GM19023 (cell line): ENCODE results near the gene BCAR3.

Experiments used
- ATAC-seq: cut with Tn5 transposase; IDR thresholded peaks from one replicate; pipeline ENCODE4 v1.9.1; 2021; ENCODE audit warnings: mild to moderate bottlenecking, moderate library complexity; ENCODE audit not compliant: unreplicated experiment

The BCAR3 gene

GRCh38 chr1:93600663-93601062 lies 81.0 kb downstream of the BCAR3 start:
- no peak for ATAC-seq

- no peak for ATAC-seq
These were observed 82.2 kb downstream of the BCAR3 start for GRCh38 chr1:93599479-93599878.

GRCh38 chr1:93598861-93599439 lies 82.7 kb downstream of the BCAR3 start:
- no peak for ATAC-seq

GRCh38 chr1:93598396-93598795 lies 83.2 kb downstream of the BCAR3 start:
- no peak for ATAC-seq

- no peak for ATAC-seq
These were observed 83.9 kb downstream of the BCAR3 start for GRCh38 chr1:93597709-93598108.

GRCh38 chr1:93596329-93597089 lies 85.1 kb downstream of the BCAR3 start:
- ATAC-seq: no peak

GRCh38 chr1:93595743-93596142 lies 85.9 kb downstream of the BCAR3 start:
- ATAC-seq: no peak

GRCh38 chr1:93595266-93595665 lies 86.4 kb downstream of the BCAR3 start:
- no peak for ATAC-seq

GRCh38 chr1:93594603-93594880 lies 87.1 kb downstream of the BCAR3 start:
- no peak for ATAC-seq

GRCh38 chr1:93593854-93594602 lies 87.6 kb downstream of the BCAR3 start:
- no peak for ATAC-seq

- no peak for ATAC-seq
These were observed 89.1 kb downstream of the BCAR3 start for GRCh38 chr1:93592551-93592949.

GRCh38 chr1:93591676-93592550 lies 89.7 kb downstream of the BCAR3 start:
- peak; percentile 76 for ATAC-seq

GRCh38 chr1:93591291-93591675 lies 90.4 kb downstream of the BCAR3 start:
- peak; percentile 12 for ATAC-seq

GRCh38 chr1:93588955-93589354 lies 92.7 kb downstream of the BCAR3 start:
- no peak for ATAC-seq

GRCh38 chr1:93588206-93588605 lies 93.4 kb downstream of the BCAR3 start:
- no peak for ATAC-seq

GRCh38 chr1:93587354-93587753 lies 94.3 kb downstream of the BCAR3 start:
- no peak for ATAC-seq

- ATAC-seq: no peak
These were observed 96.3 kb downstream of the BCAR3 start for GRCh38 chr1:93585059-93585966.

- no peak for ATAC-seq
These were observed 97.2 kb downstream of the BCAR3 start for GRCh38 chr1:93584261-93585003.
